CD14-positive monocyte (primary cell): ENCODE data around the gene TCP11. TPM values are rescaled to one million over a fixed set of nuclear protein-coding genes. Genes with fewer than 3 reads are reported as not detected.
"Not testable (repeated sequence)": the region's sequence is repeated elsewhere in the genome, so short reads cannot be mapped to it uniquely, and the experiment has no call there.

Experiments used
- DNase-seq, 3 donors: peaks; one replicate each; pipeline ENCODE4 v3.0.0-alpha.2; 2011 to 2022
- H2AFZ ChIP-seq: 2 replicates; pipeline ENCODE4 v1.6.0; 2012; ENCODE audit warnings: mild to moderate bottlenecking, low read depth, low read length, inconsistent platforms; ENCODE audit not compliant: insufficient read depth, poor library complexity, severe bottlenecking
- H3K27ac ChIP-seq, 2 donors: 1 replicate in 1 of 2; 2 replicates in 1 of 2; pipeline ENCODE4 v1.5.1; 2012 to 2013; ENCODE audit warnings: low read length in 2 of 2, control low read depth in 1 of 2, inconsistent platforms in 1 of 2, low read depth in 1 of 2, mild to moderate bottlenecking in 1 of 2
- H3K27me3 ChIP-seq, 2 donors: one replicate each; pipeline versions ENCODE4 v1.6.0 to v1.6.1; 2011 to 2013; ENCODE audit warnings: low read length in 2 of 2; ENCODE audit not compliant: control insufficient read depth in 2 of 2, insufficient read depth in 2 of 2
- H3K36me3 ChIP-seq, 2 donors: replicated peaks in 1 of 2; 1 replicate in 1 of 2; 2 replicates in 1 of 2; pipeline versions ENCODE4 v1.5.1 to v1.6.1; 2012 to 2013; ENCODE audit warnings: low read length in 2 of 2, control low read depth in 1 of 2, inconsistent platforms in 1 of 2, mild to moderate bottlenecking in 1 of 2; ENCODE audit not compliant: insufficient read depth in 2 of 2, control insufficient read depth in 1 of 2
- H3K4me1 ChIP-seq, 2 donors: 1 replicate in 1 of 2; 2 replicates in 1 of 2; pipeline versions ENCODE4 v1.5.1 to v1.6.1; 2012 to 2013; ENCODE audit warnings: low read length in 2 of 2, control low read depth in 1 of 2, inconsistent platforms in 1 of 2, mild to moderate bottlenecking in 1 of 2, moderate library complexity in 1 of 2; ENCODE audit not compliant: insufficient read depth in 2 of 2, control insufficient read depth in 1 of 2
- H3K4me2 ChIP-seq: replicated peaks from 2 replicates; pipeline ENCODE3; 2012; ENCODE audit warnings: low read length, moderate library complexity, mild to moderate bottlenecking; ENCODE audit not compliant: poor library complexity, severe bottlenecking; ENCODE audit errors: extremely low read depth
- H3K4me3 ChIP-seq, 3 experiments: fragments of 200-600 bp in 1 of 3; sonication (generic) in 1 of 3; replicated peaks in 1 of 3; 1 replicate in 2 of 3; 2 replicates in 1 of 3; pipeline ENCODE4 v1.5.1; 2011 to 2013; ENCODE audit warnings: low read length in 3 of 3, mild to moderate bottlenecking in 3 of 3, control low read depth in 2 of 3, low read depth in 2 of 3, inconsistent platforms in 1 of 3, moderate library complexity in 1 of 3
- H3K79me2 ChIP-seq: 2 replicates; pipeline ENCODE4 v1.6.0; 2012; ENCODE audit warnings: mild to moderate bottlenecking, control low read depth, inconsistent platforms, low read length, moderate library complexity; ENCODE audit not compliant: insufficient read depth
- H3K9ac ChIP-seq: 2 replicates; pipeline ENCODE4 v1.6.0; 2017; ENCODE audit warnings: low read length, mild to moderate bottlenecking; ENCODE audit not compliant: insufficient read depth, poor library complexity, severe bottlenecking
- H3K9me3 ChIP-seq, 2 donors: replicated peaks in 1 of 2; 1 replicate in 1 of 2; 2 replicates in 1 of 2; pipeline versions ENCODE4 v1.5.1 to v1.6.1; 2012 to 2013; ENCODE audit warnings: low read length in 2 of 2, control low read depth in 1 of 2; ENCODE audit not compliant: control insufficient read depth in 1 of 2, insufficient read depth in 1 of 2
- H4K20me1 ChIP-seq: 2 replicates; pipeline ENCODE4 v1.6.0; 2012; ENCODE audit warnings: mild to moderate bottlenecking, low read length, control low read depth, moderate library complexity; ENCODE audit not compliant: insufficient read depth
- H3K27ac Mint-ChIP-seq, 7 donors: one replicate each; pipeline ENCODE4 v1.8.0; 2020; ENCODE audit warnings: mild to moderate bottlenecking in 7 of 7, mixed read lengths in 7 of 7, moderate library complexity in 6 of 7, inconsistent platforms in 2 of 7
- H3K27me3 Mint-ChIP-seq, 3 donors: one replicate each; pipeline ENCODE4 v1.8.0; 2021 to 2022; ENCODE audit warnings: low read depth in 3 of 3, mild to moderate bottlenecking in 3 of 3, mixed read lengths in 3 of 3, moderate library complexity in 3 of 3, inconsistent platforms in 1 of 3
- H3K36me3 Mint-ChIP-seq, 2 donors: one replicate each; pipeline ENCODE4 v1.8.0; 2020; ENCODE audit warnings: mixed read lengths in 2 of 2, inconsistent platforms in 1 of 2, mild to moderate bottlenecking in 1 of 2
- H3K4me1 Mint-ChIP-seq: one replicate; pipeline ENCODE4 v1.8.0; 2020; ENCODE audit warnings: mild to moderate bottlenecking, mixed read lengths
- H3K4me3 Mint-ChIP-seq, 2 donors: one replicate each; pipeline ENCODE4 v1.8.0; 2020; ENCODE audit warnings: mild to moderate bottlenecking in 2 of 2, mixed read lengths in 2 of 2, moderate library complexity in 1 of 2
- H3K9me3 Mint-ChIP-seq, 7 donors: one replicate each; pipeline ENCODE4 v1.8.0; 2020 to 2022; ENCODE audit warnings: mixed read lengths in 7 of 7, mild to moderate bottlenecking in 6 of 7, moderate library complexity in 6 of 7, inconsistent platforms in 2 of 7
- WGBS: methylation state at CpG from one replicate; pipeline ENCODE4 v1.1.5; 2013; ENCODE audit warnings: missing lambda C conversion rate; ENCODE audit not compliant: insufficient coverage; 5-methylcytosine and 5-hydroxymethylcytosine counted together
- intact Hi-C, 2 donors: fragments of 100-400 bp; cut with micrococcal nuclease; formaldehyde crosslinking; loops; one replicate each; pipeline versions ENCODE4 v1.15.0 to v1.15.1; 2023
- polyA plus RNA-seq, 3 donors: library from polyadenylated mRNA; depleted of rRNA in 1 of 3; unstranded in 2 of 3; stranded (reverse) in 1 of 3; fragments of 300-500 nt in 2 of 3; fragments of >200 nt in 1 of 3; fragmentation: Illumina TruSeq in 2 of 3; gene quantifications; 1 replicate in 2 of 3; 2 replicates in 1 of 3; pipeline ENCODE4 v1.2.3, GENCODE V29; 2012 to 2021
- TF ChIP-seq, protein P1 (sequence below): fragments of 200-600 bp; IDR thresholded peaks from one replicate; pipeline ENCODE4 v1.8.0; 2022; ENCODE audit warnings: antibody characterized with exemption, mild to moderate bottlenecking

TCP11 gene
- polyA plus RNA-seq, 3 donors, result not detected

GRCh38 chr6:35107208-35107607 is 33.9 kb downstream of the TCP11 start:
- H3K36me3 ChIP-seq, intact Hi-C loops, H2AFZ ChIP-seq, H3K27ac ChIP-seq, H3K36me3 Mint-ChIP-seq, H3K9me3 ChIP-seq, H3K4me2 ChIP-seq, H3K27ac Mint-ChIP-seq, H4K20me1 ChIP-seq, H3K4me1 Mint-ChIP-seq, DNase-seq, H3K4me3 ChIP-seq, H3K27me3 Mint-ChIP-seq, H3K4me3 Mint-ChIP-seq, H3K9ac ChIP-seq, H3K4me1 ChIP-seq, H3K27me3 ChIP-seq, H3K79me2 ChIP-seq: not testable (repeated sequence)
- WGBS, result 60% methylated on average over 1 of the region's 8 CpGs
- H3K9me3 Mint-ChIP-seq, result peaks cover 3 to 14% (median 9%) of the 10 kb centered on the region in 7 donors

DNA sequence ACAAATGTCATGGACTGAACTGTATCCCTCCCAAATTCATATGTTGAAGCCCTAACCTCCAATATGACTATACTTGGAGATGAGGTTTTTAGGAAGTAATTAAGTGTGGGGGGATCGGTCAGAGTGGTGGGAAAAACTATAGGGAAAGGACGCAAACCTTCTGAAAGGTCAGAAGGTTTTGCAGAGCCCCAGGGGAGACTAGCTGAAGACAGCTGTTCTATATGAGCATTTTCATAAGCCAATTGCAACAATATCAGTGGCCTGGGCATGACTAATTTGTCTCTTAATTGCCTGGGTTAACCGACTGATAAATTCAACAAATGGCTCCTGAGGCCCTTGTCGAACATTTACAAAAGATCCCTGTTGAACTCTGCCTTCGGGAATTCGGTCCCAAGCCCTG is 35.1 kb downstream of the TCP11 start:
- H3K4me1 Mint-ChIP-seq, H3K27ac Mint-ChIP-seq, H3K27me3 Mint-ChIP-seq, H3K4me3 Mint-ChIP-seq, H2AFZ ChIP-seq, H3K9ac ChIP-seq, H4K20me1 ChIP-seq, H3K4me1 ChIP-seq, DNase-seq, H3K36me3 Mint-ChIP-seq, H3K4me3 ChIP-seq, H3K27me3 ChIP-seq, H3K4me2 ChIP-seq, intact Hi-C loops, H3K79me2 ChIP-seq, H3K36me3 ChIP-seq, H3K27ac ChIP-seq, H3K9me3 ChIP-seq: not testable (repeated sequence)
- WGBS, result 80% methylated on average over 3 of the region's 6 CpGs
- H3K9me3 Mint-ChIP-seq, result peaks cover 2 to 11% (median 8%) of the 10 kb centered on the region in 7 donors

DNA sequence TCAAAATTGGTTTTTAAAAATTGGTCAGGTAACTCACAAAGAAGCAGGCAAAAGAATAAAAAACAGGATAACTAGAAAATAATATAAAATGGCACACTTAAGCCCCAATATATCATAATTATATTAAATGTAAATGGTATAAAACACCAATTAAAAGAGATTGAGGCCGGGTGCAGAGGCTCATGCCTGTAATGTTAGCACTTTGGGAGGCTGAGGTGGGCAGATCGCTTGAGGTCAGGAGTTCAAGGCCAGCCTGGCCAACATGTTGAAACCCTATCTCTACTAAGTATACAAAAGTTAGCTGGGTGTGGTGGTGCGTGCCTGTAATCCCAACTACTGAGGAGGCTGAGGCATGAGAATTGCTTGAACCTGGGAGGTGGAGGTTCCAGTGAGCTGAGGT is 36.1 kb downstream of the TCP11 start:
- intact Hi-C loops, result no loop called here
- no peaks in the 10 kb centered on the region for H3K27me3 ChIP-seq
- Mint-ChIP-seq H3K4me3 (no peak overlapping the region), H3K27ac (no peak overlapping the region), H3K27me3 (peaks cover 0 to 4% (median 0%) of the 10 kb centered on the region in 3 donors), H3K9me3 (peaks cover 2 to 11% (median 6%) of the 10 kb centered on the region in 7 donors), H3K4me1 (no peaks in the 10 kb centered on the region), H3K36me3 (no peaks in the 10 kb centered on the region)
- H3K4me1 ChIP-seq, result no peaks in the 10 kb centered on the region
- no peak overlapping the region for H3K4me2 ChIP-seq
- no peaks in the 10 kb centered on the region for H3K9me3 ChIP-seq
- no peak overlapping the region for H3K4me3 ChIP-seq
- H2AFZ ChIP-seq, result no peak overlapping the region
- H3K9ac ChIP-seq, result no peak overlapping the region
- no peaks in the 10 kb centered on the region for H3K36me3 ChIP-seq
- H3K27ac ChIP-seq, result no peak overlapping the region
- TF ChIP-seq, protein P1, sequence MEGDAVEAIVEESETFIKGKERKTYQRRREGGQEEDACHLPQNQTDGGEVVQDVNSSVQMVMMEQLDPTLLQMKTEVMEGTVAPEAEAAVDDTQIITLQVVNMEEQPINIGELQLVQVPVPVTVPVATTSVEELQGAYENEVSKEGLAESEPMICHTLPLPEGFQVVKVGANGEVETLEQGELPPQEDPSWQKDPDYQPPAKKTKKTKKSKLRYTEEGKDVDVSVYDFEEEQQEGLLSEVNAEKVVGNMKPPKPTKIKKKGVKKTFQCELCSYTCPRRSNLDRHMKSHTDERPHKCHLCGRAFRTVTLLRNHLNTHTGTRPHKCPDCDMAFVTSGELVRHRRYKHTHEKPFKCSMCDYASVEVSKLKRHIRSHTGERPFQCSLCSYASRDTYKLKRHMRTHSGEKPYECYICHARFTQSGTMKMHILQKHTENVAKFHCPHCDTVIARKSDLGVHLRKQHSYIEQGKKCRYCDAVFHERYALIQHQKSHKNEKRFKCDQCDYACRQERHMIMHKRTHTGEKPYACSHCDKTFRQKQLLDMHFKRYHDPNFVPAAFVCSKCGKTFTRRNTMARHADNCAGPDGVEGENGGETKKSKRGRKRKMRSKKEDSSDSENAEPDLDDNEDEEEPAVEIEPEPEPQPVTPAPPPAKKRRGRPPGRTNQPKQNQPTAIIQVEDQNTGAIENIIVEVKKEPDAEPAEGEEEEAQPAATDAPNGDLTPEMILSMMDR, result no peak
- no peak for DNase-seq
- no peaks in the 10 kb centered on the region for H4K20me1 ChIP-seq
- H3K79me2 ChIP-seq, result no peaks in the 10 kb centered on the region
- no CpG with 5 or more reads among the region's 3 CpGs for WGBS
